HG03135 (cell line): ENCODE data around the gene NKPD1.

Source experiments
- ATAC-seq: cut with Tn5 transposase; IDR thresholded peaks from one replicate; pipeline ENCODE4 v1.9.1; 2021; ENCODE audit warnings: mild to moderate bottlenecking, moderate library complexity; ENCODE audit not compliant: unreplicated experiment

The NKPD1 gene

GRCh38 chr19:45160870-45161737, at the start of gene NKPD1:
TSS of gene NKPD1 (minus strand) at chr19:45160982. CDS start at chr19:45160150, 832 bp downstream.
- ATAC-seq, result no peak

- ATAC-seq, result no peak
These were observed 45.5 kb upstream of the NKPD1 start for GRCh38 chr19:45206328-45206727.

- no peak for ATAC-seq
These were observed 45.0 kb upstream of the NKPD1 start for GRCh38 chr19:45205810-45206209.

DNA sequence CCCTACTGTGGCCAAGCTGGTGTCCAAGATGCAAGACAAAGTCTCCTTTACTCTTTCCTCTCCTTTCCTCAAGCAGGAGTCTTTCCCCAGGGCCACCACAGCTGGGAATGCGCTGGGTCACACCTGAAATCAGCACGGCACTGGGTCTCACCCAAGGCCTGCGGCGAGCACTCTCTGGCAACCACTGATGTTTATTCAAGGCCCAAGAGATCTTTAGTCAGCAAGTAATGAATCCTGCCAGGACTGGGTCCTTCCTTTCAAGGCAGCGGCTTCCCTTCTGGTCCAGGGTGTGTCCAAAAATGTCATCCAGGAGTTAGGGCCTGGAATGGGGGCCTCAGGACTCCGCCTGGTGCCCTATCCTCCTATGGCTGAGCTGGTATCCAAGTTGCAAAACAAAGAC, 41.9 kb upstream of the NKPD1 start:
- ATAC-seq, result no peak

DNA sequence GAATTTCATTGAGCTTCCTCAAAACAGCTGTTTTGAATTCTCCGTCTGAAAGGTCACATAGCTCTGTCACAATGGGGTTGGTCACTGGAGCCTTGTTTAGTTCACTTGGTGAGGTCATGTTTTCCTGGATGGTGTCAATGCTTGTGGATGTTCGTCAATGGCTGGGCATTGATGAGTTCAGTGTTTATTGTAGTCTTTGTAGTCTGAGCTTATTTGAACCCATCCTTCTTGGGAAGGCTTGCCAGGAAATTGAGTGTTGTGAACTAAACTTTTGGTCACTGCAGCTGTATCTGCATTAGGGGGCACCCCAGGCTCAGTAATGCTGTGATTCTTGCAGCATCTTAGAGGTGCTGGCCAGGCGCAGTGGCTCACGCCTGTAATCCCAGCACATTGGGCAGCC, 39.8 kb upstream of the NKPD1 start:
- no peak for ATAC-seq

GRCh38 chr19:45195764-45196163, 35.0 kb upstream of the NKPD1 start:
- ATAC-seq, result no peak

GRCh38 chr19:45191375-45191774, 30.6 kb upstream of the NKPD1 start:
- no peak for ATAC-seq

DNA sequence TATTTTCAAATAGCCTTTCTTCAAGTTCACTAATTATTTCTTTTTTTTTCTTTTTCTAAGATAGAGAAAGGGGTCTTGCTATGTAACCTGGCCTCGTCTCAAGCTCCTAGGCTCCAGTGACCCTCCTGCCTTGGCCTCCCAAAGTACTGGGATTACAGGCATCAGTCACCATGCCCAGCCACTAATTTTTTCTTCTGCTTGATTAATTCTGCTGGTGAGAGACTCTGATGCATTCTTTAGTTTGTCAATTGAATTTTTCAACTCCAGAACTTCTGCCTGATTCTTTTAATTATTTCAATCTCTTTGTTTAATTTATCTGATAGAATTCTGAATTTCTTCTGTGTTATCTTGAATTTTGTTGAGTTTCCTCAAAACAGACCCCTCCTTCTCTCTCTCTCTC, 29.2 kb upstream of the NKPD1 start:
- no peak for ATAC-seq

DNA sequence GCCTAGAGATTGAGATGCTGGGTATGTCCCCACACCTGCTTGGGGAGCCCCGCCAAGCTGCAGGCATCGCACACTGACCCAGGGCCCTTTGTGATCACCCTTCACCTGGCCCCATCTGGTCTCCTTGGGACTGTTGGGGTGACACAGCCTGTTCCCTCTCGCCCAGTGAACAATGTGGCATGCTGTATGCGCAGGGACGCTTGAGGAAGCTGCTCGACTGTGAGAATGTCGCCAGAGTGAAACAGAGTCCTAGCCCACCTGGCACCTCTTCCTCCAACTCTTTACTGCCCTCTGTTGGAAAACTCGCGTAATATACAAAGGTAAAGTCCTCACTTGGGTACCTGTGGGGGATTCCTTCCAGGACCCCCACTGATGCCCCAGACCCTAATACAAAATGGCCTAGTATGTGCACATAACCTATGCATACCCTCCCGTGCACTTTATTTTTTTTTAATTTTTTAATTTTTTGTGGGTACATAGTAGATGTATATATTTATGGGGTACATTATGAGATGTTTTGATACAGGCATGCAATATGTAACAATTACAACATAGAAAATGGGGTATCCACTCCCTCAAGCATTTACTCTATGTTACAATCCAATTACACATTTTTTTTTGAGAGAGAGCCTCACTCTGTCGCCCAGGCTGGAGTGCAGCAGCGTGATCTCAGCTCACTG, 26.8 kb upstream of the NKPD1 start:
- ATAC-seq, result no peak

DNA sequence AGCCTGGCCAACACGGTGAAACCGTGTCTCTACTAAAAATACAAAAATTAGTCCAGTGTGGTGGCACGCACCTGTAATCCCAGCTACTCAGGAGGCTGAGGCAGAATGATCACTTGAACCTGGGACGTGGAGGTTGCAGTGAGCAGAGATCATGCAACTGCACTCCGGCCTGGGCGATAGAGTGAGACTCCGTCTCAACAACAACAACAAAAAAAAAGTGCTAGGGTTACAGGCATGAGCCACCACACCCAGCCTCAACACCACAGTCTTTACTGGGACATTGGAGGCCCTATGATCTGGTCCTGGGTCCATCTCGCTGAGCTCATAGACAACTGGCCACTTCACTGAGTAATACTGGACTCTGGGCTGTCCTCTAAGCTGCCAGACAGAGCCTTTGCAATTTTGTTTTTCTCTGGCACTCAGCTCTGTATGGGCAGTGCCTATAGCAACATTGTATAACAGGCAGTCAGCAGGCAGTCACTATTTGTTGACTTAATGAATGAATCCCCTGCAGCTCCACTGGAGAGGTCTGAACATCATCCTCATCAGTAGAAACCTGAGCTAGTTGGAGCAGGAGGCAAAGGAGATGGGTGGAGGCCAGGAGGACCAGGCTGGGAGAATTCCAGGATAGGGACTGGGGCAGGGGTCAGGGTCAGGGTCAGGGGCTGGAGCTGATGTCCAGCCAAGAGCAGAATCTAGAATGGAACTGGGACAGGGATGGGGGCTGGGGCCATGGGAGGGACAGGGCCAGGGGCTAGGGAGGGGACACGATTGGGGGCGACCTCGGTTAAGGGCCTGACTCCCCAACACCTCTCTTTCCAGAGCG, 25.9 kb upstream of the NKPD1 start:
- no peak for ATAC-seq

DNA sequence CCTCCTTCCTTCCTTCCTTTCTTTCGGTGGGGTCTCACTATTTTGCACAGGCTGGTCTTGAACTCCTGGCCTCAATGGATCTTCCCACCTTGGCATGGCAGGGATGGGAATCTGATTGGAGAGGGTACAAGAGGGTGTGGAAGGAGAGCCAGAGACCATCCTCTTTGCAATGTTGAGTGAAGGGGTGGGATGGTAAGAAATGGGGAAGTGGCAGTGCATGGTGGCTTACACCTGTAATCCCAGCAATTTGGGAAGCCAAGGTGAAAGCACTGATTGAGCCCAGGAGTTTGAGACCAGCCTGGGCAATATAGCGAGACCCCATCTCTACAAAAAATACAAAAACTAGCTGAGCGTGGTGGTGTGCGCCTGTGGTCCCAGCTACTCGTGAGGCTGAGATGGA, 23.3 kb upstream of the NKPD1 start:
- ATAC-seq, result no peak

DNA sequence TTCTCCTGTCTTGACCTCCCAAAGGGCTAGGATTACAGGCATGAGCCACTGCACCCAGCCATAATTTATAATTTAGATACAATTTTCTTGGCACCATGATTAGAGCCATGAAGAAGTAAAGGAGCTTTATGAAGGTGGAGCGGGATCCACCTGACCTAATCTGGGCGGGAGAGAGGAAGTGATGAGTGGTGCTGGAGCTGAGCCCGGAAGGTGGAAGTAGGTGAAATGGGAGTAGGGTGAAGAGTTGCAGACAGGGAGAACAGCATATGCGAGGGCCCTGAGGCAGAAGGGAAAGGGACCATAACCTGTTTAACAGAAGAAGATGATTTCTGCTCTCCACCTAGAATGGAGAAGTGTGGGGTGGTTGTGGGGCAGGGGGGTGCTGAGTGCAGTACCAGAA, 22.0 kb upstream of the NKPD1 start:
- no peak for ATAC-seq

- no peak for ATAC-seq
These were observed 20.2 kb upstream of the NKPD1 start for GRCh38 chr19:45180936-45181335.

DNA sequence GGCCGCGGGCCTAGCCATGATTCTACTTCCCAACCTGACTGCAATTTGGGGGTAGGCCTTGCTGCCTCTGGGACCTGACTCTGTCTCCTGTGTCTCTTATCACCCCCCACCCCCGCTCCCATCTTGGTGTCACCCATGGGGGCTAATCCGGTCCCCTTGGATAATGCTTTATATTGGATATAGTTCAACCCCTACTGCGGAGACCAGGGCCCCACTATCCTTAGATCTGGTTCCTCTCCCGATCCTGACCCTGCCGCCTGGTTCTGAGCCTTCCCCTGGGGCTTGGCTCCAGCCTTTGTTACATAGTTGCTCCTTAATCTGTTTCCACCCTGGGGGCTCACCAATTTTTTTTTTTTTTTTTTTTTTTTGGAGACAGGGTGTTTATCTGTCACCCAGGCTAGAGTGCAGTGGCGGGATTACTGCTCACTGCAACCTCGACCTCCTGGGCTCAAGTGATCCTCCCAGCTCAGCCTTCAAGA, 19.1 kb upstream of the NKPD1 start:
- no peak for ATAC-seq

GRCh38 chr19:45179072-45179891, 18.5 kb upstream of the NKPD1 start:
- no peak for ATAC-seq

GRCh38 chr19:45178262-45179071, 17.7 kb upstream of the NKPD1 start, which contains the start of gene BLOC1S3:
TSS of gene BLOC1S3 (plus strand) at chr19:45178784. CDS start at chr19:45179297, 513 bp downstream.
- peak; percentile 82 for ATAC-seq

DNA sequence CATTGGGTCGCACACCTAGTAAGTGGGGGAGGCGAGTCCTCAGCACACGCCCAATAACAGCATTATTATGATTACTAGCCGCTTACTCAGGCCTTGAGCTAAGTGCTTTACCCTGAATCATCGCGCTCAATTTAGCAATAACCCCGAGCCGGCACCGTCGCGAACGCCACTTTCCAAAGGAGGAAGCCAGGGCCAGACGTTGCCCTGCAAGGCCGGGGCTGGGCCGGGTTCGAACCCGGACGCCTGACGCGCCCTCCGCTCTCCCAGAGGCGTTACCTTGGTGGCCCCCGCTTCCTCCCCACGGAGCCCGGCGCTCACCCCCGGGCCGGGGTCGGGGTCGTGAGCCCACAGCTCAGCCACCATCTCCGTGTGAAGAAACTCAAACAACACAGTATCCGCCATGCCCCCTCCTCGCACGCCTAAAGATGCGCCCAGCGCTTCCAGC, 17.1 kb upstream of the NKPD1 start, which contains the start of gene TRAPPC6A:
TRAPPC6A (minus strand) TSS at position 421 of the 445 bp plus-strand sequence; CDS start at position 402, 19 bp downstream.
- ATAC-seq, result peak; percentile 5

DNA sequence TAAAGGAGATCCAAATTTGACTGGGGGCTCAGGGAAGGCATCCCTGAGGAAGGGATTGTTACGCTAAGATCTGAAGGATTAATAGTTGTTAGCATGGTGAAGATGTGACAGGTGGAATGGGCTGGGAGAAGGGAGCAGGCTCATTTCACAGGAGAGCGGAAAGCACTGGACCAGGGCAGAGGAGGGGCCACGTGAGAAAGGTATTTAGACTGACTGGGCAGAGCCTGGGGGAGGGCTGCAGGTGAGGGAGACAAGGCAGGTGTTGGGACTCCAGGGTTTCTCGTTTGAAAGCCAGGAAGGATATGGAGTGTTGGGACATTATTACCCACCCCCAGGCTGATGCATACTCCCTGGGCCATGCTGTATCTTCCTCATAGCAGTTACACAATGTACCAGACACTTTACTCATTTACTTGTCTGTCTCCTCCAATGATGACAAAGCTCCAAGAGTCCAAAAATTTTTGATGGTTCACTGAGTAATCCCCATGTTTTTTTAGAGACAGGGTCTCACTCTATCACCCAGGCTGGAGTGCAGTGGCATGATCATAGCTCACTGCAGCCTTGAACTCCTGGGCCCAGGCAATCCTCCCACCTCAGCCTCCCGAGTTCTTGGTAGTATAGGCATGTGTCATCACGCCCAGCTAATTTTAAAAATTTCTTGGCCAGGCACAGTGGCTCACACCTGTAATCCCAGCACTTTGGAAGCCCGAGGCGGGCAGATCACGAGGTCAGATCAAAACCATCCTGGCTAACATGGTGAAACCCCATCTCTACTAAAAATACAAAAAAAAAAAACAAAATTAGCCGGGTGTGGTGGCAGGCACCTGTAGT, 14.9 kb upstream of the NKPD1 start:
- no peak for ATAC-seq
